Neural cell (in vitro differentiated cells): ENCODE measurements around the gene DNAJA3. TPM values are rescaled to one million over a fixed set of nuclear protein-coding genes. Genes with fewer than 3 reads are reported as not detected.

ENCODE experiments used
- H2AFZ ChIP-seq: fragments of 200-600, 300-800 bp; sonication (generic), shearing (Covaris generic); 2 replicates; pipeline ENCODE4 v1.6.0; 2014; ENCODE audit warnings: low read depth, mild to moderate bottlenecking, antibody characterized with exemption, low read length, moderate library complexity
- H3F3A ChIP-seq: fragments of 200-600 bp; shearing (Covaris generic); 2 replicates; pipeline ENCODE4 v1.6.1; 2016; ENCODE audit warnings: mild to moderate bottlenecking, moderate library complexity, mixed read lengths, antibody characterized with exemption, low read length; ENCODE audit not compliant: insufficient read depth, poor library complexity, severe bottlenecking
- H3K27ac ChIP-seq: fragments of 200-600, 300-800 bp; sonication (generic), shearing (Covaris generic); 2 replicates; pipeline ENCODE4 v1.5.1; 2014; ENCODE audit warnings: mild to moderate bottlenecking, low read length, moderate library complexity
- H3K27me3 ChIP-seq: fragments of 300-800, 200-600 bp; sonication (generic), shearing (Covaris generic); 2 replicates; pipeline ENCODE4 v1.6.0; 2014; ENCODE audit warnings: mild to moderate bottlenecking, low read depth, low read length, moderate library complexity; ENCODE audit not compliant: insufficient read depth
- H3K36me3 ChIP-seq: fragments of 300-800, 200-600 bp; sonication (generic), shearing (Covaris generic); 2 replicates; pipeline ENCODE4 v1.5.1; 2014; ENCODE audit warnings: mild to moderate bottlenecking, antibody characterized with exemption, low read length, moderate library complexity; ENCODE audit not compliant: insufficient read depth
- H3K4me2 ChIP-seq: fragments of 300-800, 200-600 bp; sonication (generic), shearing (Covaris generic); 2 replicates; pipeline ENCODE4 v1.6.0; 2014; ENCODE audit warnings: mild to moderate bottlenecking, low read length
- H3K4me3 ChIP-seq: fragments of 300-800, 200-600 bp; sonication (generic), shearing (Covaris generic); 2 replicates; pipeline ENCODE4 v1.5.1; 2014; ENCODE audit warnings: mild to moderate bottlenecking, low read length, moderate library complexity
- H3K79me2 ChIP-seq: fragments of 200-600 bp; shearing (Covaris generic); replicated peaks from 2 replicates; pipeline ENCODE4 v1.6.0; 2014; ENCODE audit warnings: mild to moderate bottlenecking, low read length, moderate library complexity; ENCODE audit not compliant: insufficient read depth
- H3K9ac ChIP-seq: fragments of 300-800, 200-600 bp; sonication (generic), shearing (Covaris generic); 2 replicates; pipeline ENCODE4 v1.6.1; 2016; ENCODE audit warnings: mild to moderate bottlenecking, low read length, mixed read lengths
- H3K9me2 ChIP-seq: fragments of 200-600 bp; shearing (Covaris generic); 2 replicates; pipeline ENCODE4 v1.6.1; 2016; ENCODE audit warnings: mild to moderate bottlenecking, low read length, mixed read lengths; ENCODE audit not compliant: insufficient read depth
- H3K9me3 ChIP-seq: fragments of 200-600, 300-800 bp; sonication (generic), shearing (Covaris generic); 2 replicates; pipeline ENCODE4 v1.6.1; 2016; ENCODE audit warnings: mild to moderate bottlenecking, mixed run types, low read length, moderate library complexity, mixed read lengths
- H4K20me1 ChIP-seq: fragments of 200-600 bp; shearing (Covaris generic); 2 replicates; pipeline ENCODE4 v1.6.1; 2016; ENCODE audit warnings: mild to moderate bottlenecking, mixed run types; ENCODE audit not compliant: insufficient read depth
- CTCF ChIP-seq: fragments of 450-650 bp; IDR thresholded peaks from 2 replicates; pipeline ENCODE4 v1.5.1; 2014; ENCODE audit warnings: antibody characterized with exemption, mild to moderate bottlenecking, moderate library complexity; ENCODE audit not compliant: poor library complexity, severe bottlenecking
- EP300 ChIP-seq: fragments of 450-650 bp; conservative IDR thresholded peaks from 2 replicates; pipeline ENCODE4 v1.6.1; 2014; ENCODE audit warnings: antibody characterized with exemption, mild to moderate bottlenecking, moderate library complexity; ENCODE audit not compliant: poor library complexity, severe bottlenecking
- EZH2 ChIP-seq: fragments of 200-600, 300-800 bp; shearing (Covaris generic), sonication (generic); IDR thresholded peaks from 2 replicates; pipeline ENCODE4 v1.6.1; 2014; ENCODE audit warnings: antibody characterized with exemption, low read length, borderline replicate concordance, mild to moderate bottlenecking; ENCODE audit not compliant: insufficient read depth, poor library complexity, severe bottlenecking
- MXI1 ChIP-seq: fragments of 450-650 bp; conservative IDR thresholded peaks from 2 replicates; pipeline ENCODE4 v1.6.1; 2014; ENCODE audit warnings: antibody characterized with exemption, mild to moderate bottlenecking; ENCODE audit not compliant: poor library complexity, severe bottlenecking
- POLR2AphosphoS5 ChIP-seq: IDR thresholded peaks from 2 replicates; pipeline ENCODE4 v1.6.1; 2012
- RAD21 ChIP-seq: fragments of 450-650 bp; conservative IDR thresholded peaks from 2 replicates; pipeline ENCODE4 v1.6.1; 2014; ENCODE audit warnings: antibody characterized with exemption, mild to moderate bottlenecking, moderate library complexity
- REST ChIP-seq: IDR thresholded peaks from 2 replicates; pipeline ENCODE4 v1.6.1; 2012; ENCODE audit warnings: borderline replicate concordance
- SMC3 ChIP-seq: fragments of 450-650 bp; conservative IDR thresholded peaks from 2 replicates; pipeline ENCODE4 v1.6.1; 2014; ENCODE audit warnings: antibody characterized with exemption, mild to moderate bottlenecking, moderate library complexity; ENCODE audit not compliant: poor library complexity
- TAF1 ChIP-seq: IDR thresholded peaks from 2 replicates; pipeline ENCODE4 v1.6.1; 2012; ENCODE audit warnings: low read depth
- polyA plus RNA-seq: library from polyadenylated mRNA; depleted of rRNA; stranded (reverse); fragments of >200 nt; gene quantifications from 2 replicates; pipeline ENCODE4 v1.2.3, GENCODE V29; 2014

The DNAJA3 gene
- polyA plus RNA-seq, 1 donor from 2014 or later = 44.8 TPM

GRCh38 chr16:4385789-4386450 lies 39.7 kb upstream of the DNAJA3 start:
- Histone ChIP-seq H3F3A (no peaks in the 10 kb centered on the region), H3K27ac (no peak overlapping the region), H3K9me3 (no peaks in the 10 kb centered on the region), H3K27me3 (no peaks in the 10 kb centered on the region), H3K79me2 (no peaks in the 10 kb centered on the region), H3K9me2 (no peaks in the 10 kb centered on the region), H3K4me2 (no peak overlapping the region), H3K9ac (no peak overlapping the region), H3K4me3 (no peak overlapping the region), H3K36me3 (no peaks in the 10 kb centered on the region), H4K20me1 (no peaks in the 10 kb centered on the region), H2AFZ (no peak overlapping the region)
- no peak for TF ChIP-seq CTCF
- no peak for TF ChIP-seq SMC3
- TF ChIP-seq EZH2 = no peak
- no peak for TF ChIP-seq MXI1
- TF ChIP-seq EP300 = no peak
- TF ChIP-seq POLR2AphosphoS5 = no peak
- TF ChIP-seq RAD21 = no peak
- no peak for TF ChIP-seq REST
- TF ChIP-seq TAF1 = no peak

GRCh38 chr16:4386451-4386805 lies 39.2 kb upstream of the DNAJA3 start:
- no peaks in the 10 kb centered on the region for H3K9me2 ChIP-seq
- no peaks in the 10 kb centered on the region for H3K79me2 ChIP-seq
- H3K9ac ChIP-seq = no peak overlapping the region
- TF ChIP-seq CTCF (no peak), TAF1 (no peak), MXI1 (no peak), POLR2AphosphoS5 (no peak), EP300 (no peak), SMC3 (no peak), EZH2 (no peak), RAD21 (no peak), REST (no peak)
- H3K36me3 ChIP-seq = no peaks in the 10 kb centered on the region
- no peaks in the 10 kb centered on the region for H4K20me1 ChIP-seq
- no peak overlapping the region for H2AFZ ChIP-seq
- no peaks in the 10 kb centered on the region for H3K27me3 ChIP-seq
- no peak overlapping the region for H3K4me3 ChIP-seq
- no peak overlapping the region for H3K4me2 ChIP-seq
- no peaks in the 10 kb centered on the region for H3F3A ChIP-seq
- no peaks in the 10 kb centered on the region for H3K9me3 ChIP-seq
- no peak overlapping the region for H3K27ac ChIP-seq
